CD4-positive, alpha-beta T cell treated with Interleukin-15 for 4 hours (primary cell): ENCODE results near the gene MORF4L2.

Experiments used
- DNase-seq: peaks from one replicate; pipeline ENCODE4 v3.0.0-alpha.2; 2020; ENCODE audit warnings: low spot score

MORF4L2 gene

GRCh38 chrX:103686199-103687072 lies at the start of gene MORF4L2:
TSS of gene MORF4L2 (minus strand) at chrX:103686699. CDS start at chrX:103677027, 9,672 bp downstream.
- peak; percentile 92 for DNase-seq

GRCh38 chrX:103734125-103734760 lies 47.7 kb upstream of the MORF4L2 start:
- no peak for DNase-seq

GRCh38 chrX:103733017-103733416 lies 46.5 kb upstream of the MORF4L2 start:
- no peak for DNase-seq

- no peak for DNase-seq
Observed at GRCh38 chrX:103730796-103731493, 44.4 kb upstream of the MORF4L2 start.

GRCh38 chrX:103730147-103730795 lies 43.8 kb upstream of the MORF4L2 start:
- no peak for DNase-seq

GRCh38 chrX:103729015-103729414 lies 42.5 kb upstream of the MORF4L2 start:
- DNase-seq: no peak

- no peak for DNase-seq
Observed at GRCh38 chrX:103727115-103727514, 40.6 kb upstream of the MORF4L2 start.

GRCh38 chrX:103726477-103726876 lies 40.0 kb upstream of the MORF4L2 start:
- DNase-seq: no peak

- DNase-seq: no peak
Observed at GRCh38 chrX:103722505-103722904, 36.0 kb upstream of the MORF4L2 start.

- no peak for DNase-seq
Observed at GRCh38 chrX:103718120-103718519, 31.6 kb upstream of the MORF4L2 start.

- no peak for DNase-seq
Observed at GRCh38 chrX:103716962-103717361, 30.5 kb upstream of the MORF4L2 start.

- no peak for DNase-seq
Observed at GRCh38 chrX:103710609-103711008, 24.1 kb upstream of the MORF4L2 start, which contains the start of gene TMEM31. TSS of gene TMEM31 (plus strand) at chrX:103710909. CDS start at chrX:103712259, 1,350 bp downstream.

- DNase-seq: no peak
Observed at GRCh38 chrX:103704863-103705262, 18.4 kb upstream of the MORF4L2 start.

- DNase-seq: no peak
Observed at GRCh38 chrX:103699243-103699642, 12.7 kb upstream of the MORF4L2 start.

- DNase-seq: no peak
Observed at GRCh38 chrX:103697687-103698086, 11.2 kb upstream of the MORF4L2 start.

GRCh38 chrX:103691059-103691458 lies 4.6 kb upstream of the MORF4L2 start:
- DNase-seq: no peak

- DNase-seq: peak; percentile 31
Observed at GRCh38 chrX:103688946-103689345, 2.4 kb upstream of the MORF4L2 start.

- DNase-seq: peak; percentile 46
Observed at GRCh38 chrX:103687696-103688201, 1.2 kb upstream of the MORF4L2 start.

GRCh38 chrX:103687073-103687695 lies 685 bp upstream of the MORF4L2 start:
- DNase-seq: peak; percentile 86

- no peak for DNase-seq
Observed at GRCh38 chrX:103685396-103685795, 1.1 kb downstream of the MORF4L2 start.

- no peak for DNase-seq
Observed at GRCh38 chrX:103681443-103681842, 5.1 kb downstream of the MORF4L2 start.
